GM19328 (cell line): ENCODE data around the gene ZFP1.

ENCODE experiments used
- ATAC-seq: cut with Tn5 transposase; IDR thresholded peaks from one replicate; pipeline ENCODE4 v1.9.1; 2021; ENCODE audit warnings: mild to moderate bottlenecking, moderate library complexity; ENCODE audit not compliant: unreplicated experiment

ZFP1 gene

GRCh38 chr16:75148311-75149195, at the start of gene ZFP1:
Gene ZFP1 (plus strand): TSS chr16:75148524. CDS start chr16:75152952, 4,428 bp downstream.
- peak; percentile 78 for ATAC-seq

- ATAC-seq, result no peak
Measured at GRCh38 chr16:75099075-75099667, 49.2 kb upstream of the ZFP1 start.

GRCh38 chr16:75099738-75100602, 48.4 kb upstream of the ZFP1 start:
- ATAC-seq, result no peak

DNA sequence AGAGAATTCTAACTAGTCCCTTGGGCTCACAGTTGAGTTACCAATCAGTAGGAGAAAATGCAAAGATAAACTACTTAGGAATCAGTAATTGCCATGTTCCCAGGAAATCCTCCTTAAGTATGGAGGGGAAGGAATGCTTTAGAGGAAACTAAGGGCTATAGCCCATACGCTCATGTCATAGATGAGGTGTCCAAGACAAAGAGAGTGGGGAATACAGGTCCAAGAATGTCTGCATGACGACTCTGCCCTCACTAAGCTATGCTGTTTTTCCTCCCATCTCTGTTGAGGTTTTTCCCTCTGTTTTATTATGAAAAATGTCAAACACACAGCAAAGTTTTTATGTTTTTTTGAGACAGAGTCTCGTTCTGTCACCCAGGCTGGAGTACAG, 47.7 kb upstream of the ZFP1 start:
- ATAC-seq, result no peak

DNA sequence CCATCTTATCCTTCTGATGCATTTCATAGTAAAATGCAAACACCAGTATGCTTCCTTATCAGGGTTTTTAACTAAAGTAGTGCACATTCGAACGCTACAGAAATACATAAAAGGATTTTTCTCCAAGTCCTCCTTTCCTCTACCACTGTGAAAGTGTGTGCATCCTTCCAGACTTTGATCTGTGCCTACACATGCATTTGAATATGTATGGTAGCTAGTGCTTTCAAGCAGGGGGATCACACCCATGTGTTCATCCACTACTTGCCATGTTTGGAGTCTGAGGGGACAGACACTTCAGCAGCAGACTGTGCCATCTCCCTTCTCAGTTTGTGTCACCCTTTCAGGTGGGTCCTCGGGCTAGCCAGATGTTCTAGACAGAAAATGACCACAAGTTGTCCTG, 46.7 kb upstream of the ZFP1 start:
- no peak for ATAC-seq

DNA sequence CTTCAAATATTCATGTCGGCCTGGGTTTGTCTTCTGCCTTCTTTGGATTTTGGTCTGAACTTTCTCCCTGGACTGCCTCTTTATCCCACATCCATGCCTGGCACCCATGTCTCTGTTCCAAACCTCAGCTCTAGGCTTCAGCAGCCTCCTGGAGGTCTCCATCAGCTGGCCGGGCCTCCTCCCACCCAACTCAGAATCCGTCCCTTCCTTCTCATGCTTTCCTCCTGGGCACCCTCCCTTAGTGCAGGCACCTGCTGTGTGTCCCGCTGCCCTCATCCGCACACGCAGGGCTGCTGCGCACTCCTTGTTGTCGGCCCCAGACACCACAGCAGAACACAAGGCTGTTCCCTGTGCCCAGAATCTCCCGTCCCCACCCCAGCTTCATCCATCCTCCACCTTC, 45.7 kb upstream of the ZFP1 start:
- ATAC-seq, result no peak

DNA sequence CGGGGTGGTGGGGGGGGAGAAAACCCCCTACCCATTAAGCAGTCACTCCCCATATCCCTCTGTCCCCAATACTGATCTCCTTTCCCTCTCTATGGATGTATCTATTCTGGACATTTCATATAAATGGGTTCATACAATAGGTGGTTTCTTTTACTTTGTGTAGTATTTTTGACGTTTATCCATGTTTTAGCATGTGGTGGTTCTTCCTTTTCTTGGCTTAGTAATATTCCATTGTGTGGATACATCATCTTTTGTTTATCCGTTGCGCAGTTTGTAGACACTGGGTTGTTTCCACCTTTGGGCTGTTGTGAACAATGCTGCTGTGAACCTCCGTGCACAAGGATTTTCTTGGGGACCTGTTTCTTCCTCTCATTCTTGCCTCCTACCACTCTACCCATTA, 44.3 kb upstream of the ZFP1 start:
- no peak for ATAC-seq

- no peak for ATAC-seq
Measured at GRCh38 chr16:75104836-75105235, 43.5 kb upstream of the ZFP1 start.

GRCh38 chr16:75105306-75106061, 42.8 kb upstream of the ZFP1 start:
- ATAC-seq, result no peak

DNA sequence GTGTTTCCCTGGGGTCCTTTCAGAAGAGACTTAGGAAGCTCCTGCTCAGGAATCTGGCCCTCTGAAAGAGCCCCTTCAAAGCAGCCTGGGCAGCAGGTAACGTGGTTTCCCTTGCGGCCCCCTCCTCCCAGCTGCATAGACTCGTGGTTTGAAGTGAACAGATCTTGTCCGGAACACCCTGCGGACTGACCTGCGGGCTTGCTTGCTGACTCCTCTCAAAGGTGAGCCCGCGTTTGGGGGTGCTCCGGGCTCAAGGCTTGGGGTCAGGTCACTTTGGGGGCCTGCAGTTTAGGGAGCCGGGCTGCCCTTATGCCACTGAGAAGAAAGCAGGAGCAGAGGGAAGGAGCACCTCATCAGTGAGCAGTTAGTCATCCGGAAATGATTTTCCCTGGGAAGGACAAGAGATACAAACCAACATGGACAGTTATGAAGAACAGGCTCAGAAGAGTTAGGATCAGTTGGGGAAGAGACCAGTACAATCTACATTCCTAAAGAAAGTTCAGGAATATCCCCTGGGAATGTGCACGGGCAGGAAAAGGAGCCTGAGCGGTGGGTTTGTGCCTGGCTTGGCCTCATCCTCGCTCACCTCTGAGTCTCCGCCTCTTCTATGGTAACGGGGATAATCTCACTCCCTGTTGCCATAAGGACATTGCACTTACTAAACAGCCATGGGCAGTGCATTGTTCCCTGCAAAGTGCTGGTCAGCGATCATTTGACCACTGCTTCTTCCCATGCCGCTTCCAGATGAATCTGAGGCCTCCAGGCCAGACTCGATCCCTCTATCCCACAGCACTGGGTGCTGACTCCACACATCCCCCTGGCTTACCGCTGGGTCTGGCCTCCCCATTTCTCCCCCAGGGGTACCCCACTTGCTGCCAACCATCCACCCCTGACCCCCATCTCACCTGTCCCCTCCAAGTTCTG, 41.7 kb upstream of the ZFP1 start:
- ATAC-seq, result no peak

DNA sequence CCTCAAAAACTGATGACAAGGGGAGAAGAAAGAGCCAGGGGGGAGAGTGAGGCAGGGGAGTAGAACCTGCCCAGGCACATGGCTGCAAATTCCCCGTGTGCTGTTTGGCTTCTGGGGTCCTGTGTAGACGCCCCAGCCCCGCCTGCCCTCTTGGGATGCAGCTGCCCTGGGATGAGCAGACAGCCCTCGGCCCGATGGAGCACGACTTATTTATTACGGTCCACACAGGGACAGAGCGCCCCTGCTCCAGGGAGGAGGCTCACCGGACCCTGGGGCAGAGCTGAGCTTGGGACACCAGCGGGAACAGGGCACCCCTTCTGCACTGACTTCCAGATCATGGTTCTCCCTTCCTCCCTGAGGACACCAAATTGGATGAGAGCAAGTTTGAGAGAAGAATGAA, 40.8 kb upstream of the ZFP1 start:
- no peak for ATAC-seq

GRCh38 chr16:75108792-75109731, 39.3 kb upstream of the ZFP1 start:
- no peak for ATAC-seq

DNA sequence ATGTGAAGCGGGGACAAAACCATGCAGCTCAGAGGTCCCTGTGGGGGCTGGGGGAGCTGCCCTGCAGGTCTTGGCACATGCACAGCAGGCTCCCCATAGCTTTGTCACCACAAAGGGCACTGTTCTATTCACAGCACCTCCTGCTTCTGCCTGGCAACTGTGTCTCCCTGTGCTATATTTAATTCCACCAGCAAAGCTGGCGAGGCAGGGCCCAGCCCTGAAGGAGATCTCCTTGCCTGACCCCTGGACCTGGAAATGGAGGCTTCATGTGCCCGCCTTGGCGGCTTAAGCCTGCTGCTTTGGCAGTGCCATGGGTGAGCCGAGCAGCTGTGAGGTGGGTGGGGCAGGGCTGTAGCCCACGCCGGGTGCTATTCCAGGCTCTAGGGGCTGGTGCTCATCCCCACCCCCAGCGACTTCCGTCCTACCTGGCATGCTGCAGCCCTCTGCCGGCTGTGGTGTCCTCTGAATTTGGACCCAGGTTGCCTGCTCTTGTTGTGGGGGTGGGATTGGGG, 38.5 kb upstream of the ZFP1 start:
- no peak for ATAC-seq

GRCh38 chr16:75110637-75111513, 37.4 kb upstream of the ZFP1 start:
- ATAC-seq, result peak; percentile 63

DNA sequence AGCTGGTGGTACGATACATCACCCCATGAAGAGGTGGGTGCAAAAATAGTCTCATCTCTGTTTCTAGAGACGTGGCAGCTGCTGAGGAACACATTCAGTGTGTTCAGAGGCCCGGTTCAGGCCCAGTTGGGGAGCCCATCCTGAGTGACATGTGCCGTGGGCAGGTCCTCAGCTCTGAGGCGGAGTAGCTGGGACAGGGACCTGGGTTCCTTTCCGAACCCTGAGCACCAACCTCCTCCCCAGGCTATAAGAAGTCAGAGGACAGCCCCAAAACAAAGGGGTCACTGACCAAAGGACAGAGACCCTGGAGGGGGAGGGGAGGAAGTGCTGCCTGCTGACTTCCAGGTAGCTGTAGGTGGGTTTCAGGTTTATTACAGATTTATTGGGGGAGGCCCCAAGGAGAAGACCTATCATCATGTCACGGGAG, 36.8 kb upstream of the ZFP1 start:
- ATAC-seq, result peak; percentile 4

- no peak for ATAC-seq
Measured at GRCh38 chr16:75111961-75112733, 36.2 kb upstream of the ZFP1 start.
